Placental pericyte (primary cell): ENCODE results near the gene GSTK1. TPM values are rescaled to one million over a fixed set of nuclear protein-coding genes. Genes with fewer than 3 reads are reported as not detected.

Experiments
- small RNA-seq: library from RNA; depleted of rRNA; stranded (forward); fragments of <200 nt; gene quantifications from one replicate; pipeline ENCODE3, GENCODE V24; 2012; ENCODE audit warnings: low replicate concordance
- total RNA-seq: library from RNA; depleted of rRNA; stranded (reverse); fragments of >200 nt; gene quantifications from 2 replicates; pipeline ENCODE4 v1.2.3, GENCODE V29; 2012

Gene GSTK1
- total RNA-seq: 62.4 and 63.2 TPM in 2 replicates

GRCh38 chr7:143263266-143264195 lies at the start of gene GSTK1:
Gene GSTK1 (plus strand): TSS chr7:143263441. CDS start chr7:143263514, 73 bp downstream.

GRCh38 chr7:143221737-143222136 lies 41.5 kb upstream of the GSTK1 start, which contains the start of gene TAS2R40:
Gene TAS2R40 (plus strand): TSS chr7:143222037. CDS start chr7:143222079, 42 bp downstream.

GRCh38 chr7:143284591-143285469 lies 21.6 kb downstream of the GSTK1 start, which contains the start of gene TMEM139:
Gene TMEM139 (plus strand): TSS chr7:143284958. CDS start chr7:143285958, 1,000 bp downstream.

GRCh38 chr7:143287935-143288826 lies 24.9 kb downstream of the GSTK1 start, which contains the start of gene CASP2:
Gene CASP2 (plus strand): TSS chr7:143288351. CDS start chr7:143288456, 105 bp downstream.

GRCh38 chr7:143315776-143316175 lies 52.5 kb downstream of the GSTK1 start, which contains the start of gene CLCN1:
Gene CLCN1 (plus strand): TSS chr7:143316111. CDS start chr7:143316213, 102 bp downstream.

Small RNAs within 50 kb of the gene (small RNA-seq; reads per million reads assigned to genes)
- gene AC073342.3 (not detected), gene RN7SL481P (not detected), gene RN7SL535P (not detected)

Other genes starting within 250 kb of the GSTK1 start
- gene OR9A2, start 236.3 kb upstream of the GSTK1 start, total RNA-seq: not detected in 2 replicates
- gene OR6V1, start 211.1 kb upstream of the GSTK1 start, total RNA-seq: not detected in 2 replicates
- gene PIP, start 131.4 kb upstream of the GSTK1 start, total RNA-seq: not detected in 2 replicates
- gene TAS2R39, start 80.0 kb upstream of the GSTK1 start, total RNA-seq: not detected in 2 replicates
- gene TAS2R40, start 41.4 kb upstream of the GSTK1 start, total RNA-seq: not detected in 2 replicates
- not detected in 2 replicates for gene TMEM139, start 21.5 kb downstream of the GSTK1 start, total RNA-seq
- gene CASP2, start 24.9 kb downstream of the GSTK1 start, total RNA-seq: 8.3 and 15.0 TPM in 2 replicates
- not detected in 2 replicates for gene CLCN1, start 52.7 kb downstream of the GSTK1 start, total RNA-seq
- gene FAM131B, start 99.3 kb downstream of the GSTK1 start, total RNA-seq: 0.44 and 1.1 TPM in 2 replicates
- gene ZYX, start 117.9 kb downstream of the GSTK1 start, total RNA-seq: 86.7 and 119 TPM in 2 replicates
- gene EPHA1, start 145.4 kb downstream of the GSTK1 start, total RNA-seq: 0.43 TPM in 1 of 2 replicates, not detected in the other
- 0.29 TPM in 1 of 2 replicates, not detected in the other for gene TAS2R60, start 180.0 kb downstream of the GSTK1 start, total RNA-seq
- gene TAS2R41, start 214.4 kb downstream of the GSTK1 start, total RNA-seq: 0.29 TPM in 1 of 2 replicates, not detected in the other